ENCODE data around the gene PSMA5. TPM values are rescaled to one million over a fixed set of nuclear protein-coding genes. Genes with fewer than 3 reads are reported as not detected.

Gene PSMA5
- total and polyA plus RNA-seq, 2 of the 13 experiments (the other 11 are each of a cell fraction or from before 2014, with no cell fraction given) = 140 to 169 TPM

DNA sequence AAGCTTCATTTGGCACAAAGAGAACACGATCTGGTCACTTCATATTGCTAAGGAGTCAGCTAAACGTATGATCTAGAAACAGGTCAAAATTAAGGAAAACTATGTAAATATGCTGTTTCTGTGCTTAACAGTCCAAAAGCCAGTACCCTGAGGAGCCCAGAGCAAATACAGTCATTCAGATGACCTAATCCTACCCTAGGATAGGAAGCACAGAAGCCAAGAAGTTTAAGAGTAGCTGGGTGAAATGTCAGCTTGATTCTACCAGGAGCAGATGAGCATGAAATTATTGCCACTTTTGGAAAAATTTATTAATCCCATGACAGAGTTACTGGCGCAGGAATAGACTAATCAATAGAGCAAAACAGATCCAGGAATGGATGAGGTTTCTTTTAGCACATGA is 46.8 kb downstream of the PSMA5 start (continued):
- TF ChIP-seq, protein P1, sequence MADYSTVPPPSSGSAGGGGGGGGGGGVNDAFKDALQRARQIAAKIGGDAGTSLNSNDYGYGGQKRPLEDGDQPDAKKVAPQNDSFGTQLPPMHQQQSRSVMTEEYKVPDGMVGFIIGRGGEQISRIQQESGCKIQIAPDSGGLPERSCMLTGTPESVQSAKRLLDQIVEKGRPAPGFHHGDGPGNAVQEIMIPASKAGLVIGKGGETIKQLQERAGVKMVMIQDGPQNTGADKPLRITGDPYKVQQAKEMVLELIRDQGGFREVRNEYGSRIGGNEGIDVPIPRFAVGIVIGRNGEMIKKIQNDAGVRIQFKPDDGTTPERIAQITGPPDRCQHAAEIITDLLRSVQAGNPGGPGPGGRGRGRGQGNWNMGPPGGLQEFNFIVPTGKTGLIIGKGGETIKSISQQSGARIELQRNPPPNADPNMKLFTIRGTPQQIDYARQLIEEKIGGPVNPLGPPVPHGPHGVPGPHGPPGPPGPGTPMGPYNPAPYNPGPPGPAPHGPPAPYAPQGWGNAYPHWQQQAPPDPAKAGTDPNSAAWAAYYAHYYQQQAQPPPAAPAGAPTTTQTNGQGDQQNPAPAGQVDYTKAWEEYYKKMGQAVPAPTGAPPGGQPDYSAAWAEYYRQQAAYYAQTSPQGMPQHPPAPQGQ (CRISPR knock-in tag; IDR thresholded peaks at IDR 0.05; ENCODE audit: borderline replicate concordance) = no peak
- TF ChIP-seq, protein P2, sequence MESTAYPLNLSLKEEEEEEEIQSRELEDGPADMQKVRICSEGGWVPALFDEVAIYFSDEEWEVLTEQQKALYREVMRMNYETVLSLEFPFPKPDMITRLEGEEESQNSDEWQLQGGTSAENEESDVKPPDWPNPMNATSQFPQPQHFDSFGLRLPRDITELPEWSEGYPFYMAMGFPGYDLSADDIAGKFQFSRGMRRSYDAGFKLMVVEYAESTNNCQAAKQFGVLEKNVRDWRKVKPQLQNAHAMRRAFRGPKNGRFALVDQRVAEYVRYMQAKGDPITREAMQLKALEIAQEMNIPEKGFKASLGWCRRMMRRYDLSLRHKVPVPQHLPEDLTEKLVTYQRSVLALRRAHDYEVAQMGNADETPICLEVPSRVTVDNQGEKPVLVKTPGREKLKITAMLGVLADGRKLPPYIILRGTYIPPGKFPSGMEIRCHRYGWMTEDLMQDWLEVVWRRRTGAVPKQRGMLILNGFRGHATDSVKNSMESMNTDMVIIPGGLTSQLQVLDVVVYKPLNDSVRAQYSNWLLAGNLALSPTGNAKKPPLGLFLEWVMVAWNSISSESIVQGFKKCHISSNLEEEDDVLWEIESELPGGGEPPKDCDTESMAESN (CRISPR knock-in tag; conservative IDR thresholded peaks at IDR 0.05) = no peak
- TF ChIP-seq, protein P3, sequence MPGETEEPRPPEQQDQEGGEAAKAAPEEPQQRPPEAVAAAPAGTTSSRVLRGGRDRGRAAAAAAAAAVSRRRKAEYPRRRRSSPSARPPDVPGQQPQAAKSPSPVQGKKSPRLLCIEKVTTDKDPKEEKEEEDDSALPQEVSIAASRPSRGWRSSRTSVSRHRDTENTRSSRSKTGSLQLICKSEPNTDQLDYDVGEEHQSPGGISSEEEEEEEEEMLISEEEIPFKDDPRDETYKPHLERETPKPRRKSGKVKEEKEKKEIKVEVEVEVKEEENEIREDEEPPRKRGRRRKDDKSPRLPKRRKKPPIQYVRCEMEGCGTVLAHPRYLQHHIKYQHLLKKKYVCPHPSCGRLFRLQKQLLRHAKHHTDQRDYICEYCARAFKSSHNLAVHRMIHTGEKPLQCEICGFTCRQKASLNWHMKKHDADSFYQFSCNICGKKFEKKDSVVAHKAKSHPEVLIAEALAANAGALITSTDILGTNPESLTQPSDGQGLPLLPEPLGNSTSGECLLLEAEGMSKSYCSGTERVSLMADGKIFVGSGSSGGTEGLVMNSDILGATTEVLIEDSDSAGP (CRISPR knock-in tag; IDR thresholded peaks at IDR 0.05; ENCODE audit: borderline replicate concordance) = no peak
- TF ChIP-seq, protein P4, sequence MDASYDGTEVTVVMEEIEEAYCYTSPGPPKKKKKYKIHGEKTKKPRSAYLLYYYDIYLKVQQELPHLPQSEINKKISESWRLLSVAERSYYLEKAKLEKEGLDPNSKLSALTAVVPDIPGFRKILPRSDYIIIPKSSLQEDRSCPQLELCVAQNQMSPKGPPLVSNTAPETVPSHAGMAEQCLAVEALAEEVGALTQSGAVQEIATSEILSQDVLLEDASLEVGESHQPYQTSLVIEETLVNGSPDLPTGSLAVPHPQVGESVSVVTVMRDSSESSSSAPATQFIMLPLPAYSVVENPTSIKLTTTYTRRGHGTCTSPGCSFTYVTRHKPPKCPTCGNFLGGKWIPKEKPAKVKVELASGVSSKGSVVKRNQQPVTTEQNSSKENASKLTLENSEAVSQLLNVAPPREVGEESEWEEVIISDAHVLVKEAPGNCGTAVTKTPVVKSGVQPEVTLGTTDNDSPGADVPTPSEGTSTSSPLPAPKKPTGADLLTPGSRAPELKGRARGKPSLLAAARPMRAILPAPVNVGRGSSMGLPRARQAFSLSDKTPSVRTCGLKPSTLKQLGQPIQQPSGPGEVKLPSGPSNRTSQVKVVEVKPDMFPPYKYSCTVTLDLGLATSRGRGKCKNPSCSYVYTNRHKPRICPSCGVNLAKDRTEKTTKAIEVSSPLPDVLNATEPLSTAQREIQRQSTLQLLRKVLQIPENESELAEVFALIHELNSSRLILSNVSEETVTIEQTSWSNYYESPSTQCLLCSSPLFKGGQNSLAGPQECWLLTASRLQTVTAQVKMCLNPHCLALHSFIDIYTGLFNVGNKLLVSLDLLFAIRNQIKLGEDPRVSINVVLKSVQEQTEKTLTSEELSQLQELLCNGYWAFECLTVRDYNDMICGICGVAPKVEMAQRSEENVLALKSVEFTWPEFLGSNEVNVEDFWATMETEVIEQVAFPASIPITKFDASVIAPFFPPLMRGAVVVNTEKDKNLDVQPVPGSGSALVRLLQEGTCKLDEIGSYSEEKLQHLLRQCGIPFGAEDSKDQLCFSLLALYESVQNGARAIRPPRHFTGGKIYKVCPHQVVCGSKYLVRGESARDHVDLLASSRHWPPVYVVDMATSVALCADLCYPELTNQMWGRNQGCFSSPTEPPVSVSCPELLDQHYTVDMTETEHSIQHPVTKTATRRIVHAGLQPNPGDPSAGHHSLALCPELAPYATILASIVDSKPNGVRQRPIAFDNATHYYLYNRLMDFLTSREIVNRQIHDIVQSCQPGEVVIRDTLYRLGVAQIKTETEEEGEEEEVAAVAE (CRISPR knock-in tag; IDR thresholded peaks at IDR 0.05; ENCODE audit: borderline replicate concordance) = no peak
- no peak for TF ChIP-seq POLR2AphosphoS2 (IDR thresholded peaks at IDR 0.05; ENCODE audit: low read depth, low read length)
- no peak for TF ChIP-seq ZNF749 (CRISPR knock-in tag; IDR thresholded peaks at IDR 0.05; ENCODE audit: borderline replicate concordance)
- TF ChIP-seq NFATC3 (CRISPR knock-in tag; IDR thresholded peaks at IDR 0.05) = no peak
